T-helper 2 cell treated with Interferon-gamma antibody and Interleukin-4, amounts not matched to agents 100 ng/mL and 5 ng/mL, for 36 hours (primary cell): Measurements from ENCODE around the gene HADHA. TPM values are rescaled to one million over a fixed set of nuclear protein-coding genes. Genes with fewer than 3 reads are reported as not detected.

Experiments
- intact Hi-C: fragments of 100-400 bp; cut with micrococcal nuclease; formaldehyde crosslinking; loops from one replicate; pipeline ENCODE4 v1.15.1; 2023
- total RNA-seq: library from RNA; stranded (reverse); gene quantifications from 2 replicates; pipeline ENCODE4 v1.2.3, GENCODE V29; 2022

Gene HADHA
- total RNA-seq, 1 donor from 2014 or later: 117 TPM

DNA sequence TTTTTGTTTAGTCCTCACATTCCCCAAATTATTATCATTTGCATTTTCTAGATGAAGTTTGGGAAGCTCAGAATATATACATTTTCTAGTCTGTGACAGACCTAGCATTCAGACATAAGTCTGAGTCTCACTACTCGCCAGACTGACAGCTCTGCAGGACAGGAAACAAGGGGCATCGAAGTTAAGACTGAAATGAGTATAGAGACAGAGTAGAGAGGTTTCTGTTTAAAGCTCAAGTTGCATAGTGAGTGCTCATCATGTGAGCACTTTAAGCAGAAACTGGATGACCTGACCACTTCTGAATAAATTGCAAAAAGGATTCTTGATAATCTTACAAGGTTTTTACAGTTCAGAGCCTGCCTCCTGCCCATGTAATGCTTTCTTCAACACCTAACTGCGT lies 1.4 kb upstream of the HADHA start:
- intact Hi-C loops: loop anchor here (1.0 to 2.0 kb wide), 3 partner anchors 61 to 367 kb away; partner anchors contain the start of gene ASXL2

DNA sequence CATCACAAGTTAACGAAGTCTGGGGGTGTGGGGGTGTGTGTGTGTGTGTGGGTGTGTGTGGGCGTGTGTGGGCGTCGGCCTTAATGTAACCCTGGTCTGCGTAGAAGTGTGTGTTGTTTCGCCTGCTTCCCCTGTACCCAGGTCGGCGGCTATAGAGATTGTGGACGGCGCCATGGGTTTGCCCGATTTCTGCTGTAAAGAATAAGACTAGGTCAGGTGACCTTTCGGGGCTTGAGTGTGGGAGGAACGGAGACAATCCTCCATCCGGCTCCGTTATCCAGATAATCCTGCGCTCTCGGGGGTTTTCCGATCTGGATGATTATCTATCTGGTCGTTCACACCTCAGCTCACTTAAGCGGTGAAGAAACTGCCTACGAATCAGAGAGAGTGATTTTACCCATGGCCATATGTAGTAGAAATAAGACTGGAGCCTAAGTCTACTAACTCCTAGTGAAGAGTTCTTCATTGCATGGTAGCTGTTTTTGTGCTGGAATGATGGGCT lies 850 bp upstream of the HADHA start:
- intact Hi-C loops: loop anchor here (1.0 to 2.0 kb wide), 3 partner anchors 60 to 366 kb away; partner anchors contain the start of gene ASXL2

DNA sequence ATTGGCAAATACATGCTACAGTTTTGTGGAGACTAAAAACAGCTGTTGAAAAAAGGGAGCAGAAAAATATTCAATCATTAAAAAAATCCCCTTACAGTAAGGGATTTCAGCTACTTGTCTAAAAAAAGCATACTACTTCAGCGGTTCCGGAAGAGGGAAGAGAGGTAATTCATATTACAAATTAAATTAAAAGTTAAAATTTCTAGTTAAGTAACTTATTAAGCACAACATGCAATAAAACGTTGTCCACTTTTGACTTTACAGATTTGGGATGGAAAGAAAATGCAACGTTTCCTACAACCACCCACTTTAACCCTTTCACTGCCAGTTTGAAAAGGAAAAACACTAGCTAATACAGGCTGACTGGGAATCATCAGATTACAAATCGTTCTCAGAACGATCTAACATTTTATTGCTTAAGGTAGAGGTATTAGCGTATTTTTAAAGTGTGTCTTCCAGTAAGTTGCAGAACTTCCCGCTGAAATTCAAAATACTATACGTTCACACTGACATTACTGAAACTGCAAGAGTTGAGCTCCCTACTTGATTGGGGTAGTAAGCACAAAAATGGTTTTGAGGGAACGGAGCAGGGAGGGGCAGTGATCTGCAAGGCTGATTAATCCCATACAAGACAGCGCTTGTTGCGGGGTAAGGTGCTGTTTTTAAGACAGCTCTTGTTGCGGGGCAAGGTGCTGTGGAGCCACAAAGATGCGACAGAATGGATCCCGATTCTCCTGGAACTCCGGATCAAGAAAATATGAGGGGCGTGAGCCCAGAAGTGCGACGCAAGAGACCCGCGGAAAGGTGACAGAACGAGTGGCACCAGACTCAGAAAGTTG lies 743 bp downstream of the HADHA start:
- intact Hi-C loops: loop anchor here (1.0 to 5.0 kb wide), 5 partner anchors 59 to 365 kb away; partner anchors contain the start of genes ADGRF3, ASXL2, KIF3C and SELENOI

DNA sequence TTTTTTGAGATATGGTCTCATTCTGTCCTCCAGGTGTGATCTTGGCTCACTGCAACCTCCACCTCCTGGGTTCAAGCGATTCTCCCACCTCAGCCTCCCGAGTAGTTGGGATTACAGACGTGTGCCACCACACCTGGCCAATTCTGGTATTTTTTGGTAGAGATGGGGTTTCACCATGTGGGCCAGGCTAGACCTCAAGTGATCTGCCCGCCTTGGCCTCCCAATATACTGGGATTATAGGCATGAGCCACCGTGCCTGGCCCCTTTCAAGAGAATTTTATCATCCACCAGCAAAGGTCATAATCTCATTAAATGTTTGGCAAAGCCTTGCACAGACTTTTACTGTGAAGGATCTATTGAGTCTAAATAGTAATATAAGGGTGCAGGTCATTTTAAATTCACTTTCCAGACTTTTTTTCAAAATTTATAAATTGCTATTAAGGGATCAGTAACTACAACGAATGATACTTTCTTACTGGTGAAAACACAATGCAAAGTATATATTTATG lies 2.5 kb downstream of the HADHA start:
- intact Hi-C loops: loop anchor here (5.0 kb wide), 1 partner anchor 260 kb away; the partner anchor contains the start of gene KIF3C

DNA sequence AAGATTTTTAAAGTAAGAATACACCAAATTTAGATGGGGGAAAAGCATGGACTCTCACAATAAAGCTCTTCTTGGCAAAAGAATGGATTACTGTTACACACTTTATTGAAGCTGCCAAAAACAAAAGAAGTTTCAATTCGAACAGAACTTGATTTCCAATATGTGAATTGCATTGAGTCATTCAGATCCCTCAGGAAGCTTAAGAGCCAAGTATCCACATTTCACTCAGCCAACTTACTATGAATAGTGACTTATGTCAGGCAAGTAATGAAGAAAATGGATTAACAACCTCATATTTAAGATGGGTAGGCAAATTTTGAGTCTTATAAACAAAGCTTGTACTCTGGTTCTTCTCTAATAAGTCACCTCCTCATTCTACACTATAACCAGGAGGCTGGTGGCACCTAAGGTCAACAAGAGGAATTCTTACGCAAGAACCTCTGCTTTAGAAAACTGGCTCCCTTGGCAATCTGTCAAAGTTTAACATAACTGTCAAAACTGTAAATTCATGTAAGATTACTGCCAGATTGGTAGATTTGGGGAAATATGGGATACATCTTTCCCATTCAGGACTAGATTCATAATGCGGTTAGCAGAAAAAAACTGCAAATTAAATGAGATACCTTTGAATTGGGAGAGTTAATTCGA lies 6.0 kb downstream of the HADHA start:
- intact Hi-C loops: no loop called here

DNA sequence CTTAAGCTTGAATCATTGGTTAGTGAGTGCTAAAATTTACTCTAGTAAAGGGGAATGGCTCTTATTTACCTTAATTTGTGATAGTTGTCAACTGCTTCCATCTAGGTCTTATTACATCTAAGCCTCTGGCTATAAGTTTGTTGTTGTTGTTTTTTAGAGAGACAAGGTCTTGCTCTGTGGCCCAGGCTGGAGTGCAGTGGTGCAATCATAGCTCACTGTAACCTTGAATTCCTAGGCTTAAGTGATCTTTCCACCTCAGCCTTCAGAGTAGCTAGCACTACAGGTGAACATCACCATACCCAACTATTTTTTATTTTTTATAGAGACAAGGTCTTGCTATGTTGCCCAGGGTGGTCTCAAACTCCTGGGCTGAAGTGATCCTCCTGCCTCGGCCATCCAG lies 6.6 kb downstream of the HADHA start:
- intact Hi-C loops: no loop called here

DNA sequence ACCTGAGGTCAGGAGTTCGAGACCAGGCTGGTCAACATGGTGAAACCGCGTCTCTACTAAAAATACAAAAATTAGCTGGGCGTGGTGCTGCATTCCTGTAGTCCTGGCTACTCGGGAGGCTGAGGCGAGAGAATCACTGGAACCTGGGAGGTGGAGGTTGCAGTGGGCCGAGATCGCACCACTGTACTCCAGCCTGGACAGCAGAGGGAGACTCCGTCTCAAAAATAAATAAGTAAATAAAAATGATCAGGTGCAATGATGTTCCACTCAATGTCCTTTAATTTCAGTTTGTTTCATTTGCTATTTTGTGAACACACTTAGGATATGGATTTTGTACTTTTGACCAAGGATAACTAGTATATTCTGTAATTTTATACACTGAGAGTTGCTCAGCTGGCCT lies 9.3 kb downstream of the HADHA start:
- intact Hi-C loops: no loop called here

DNA sequence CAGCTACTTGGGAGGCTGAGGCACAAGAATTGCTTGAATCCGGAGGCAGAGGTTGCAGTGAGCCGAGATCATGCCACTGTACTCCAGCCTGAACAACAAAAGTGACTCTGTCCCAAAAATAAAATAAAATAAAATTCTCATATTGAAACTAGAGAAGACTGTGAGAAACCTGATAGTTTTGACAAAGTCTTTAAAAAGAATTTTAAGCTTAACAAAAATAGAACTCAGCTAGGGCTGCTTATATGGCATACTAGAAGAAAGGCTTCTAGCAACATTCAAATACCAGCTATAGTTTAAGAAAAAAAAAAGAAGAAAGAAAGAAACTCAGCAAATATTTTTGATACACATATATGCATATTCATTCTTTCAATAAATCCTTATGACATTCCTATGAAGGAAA lies 13.6 kb downstream of the HADHA start:
- intact Hi-C loops: no loop called here

DNA sequence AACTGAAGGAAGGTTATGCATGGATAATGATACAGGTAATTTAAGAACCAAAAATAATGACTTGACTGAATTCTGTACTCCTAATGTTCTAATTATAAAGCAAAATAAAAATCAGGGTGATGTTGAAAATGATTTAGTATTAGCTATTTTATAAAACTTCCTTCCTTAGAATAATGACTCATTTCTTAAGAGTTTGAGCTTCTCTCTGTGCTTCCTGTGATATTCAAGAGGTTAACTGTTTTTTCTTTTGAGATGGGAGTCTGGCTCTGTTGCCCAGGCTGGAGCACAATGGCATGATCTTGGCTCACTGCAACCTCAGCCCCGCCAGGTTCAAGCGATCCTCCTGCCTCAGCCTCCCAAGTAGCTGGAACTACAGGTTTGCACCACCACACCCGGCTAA lies 14.8 kb downstream of the HADHA start:
- intact Hi-C loops: no loop called here

DNA sequence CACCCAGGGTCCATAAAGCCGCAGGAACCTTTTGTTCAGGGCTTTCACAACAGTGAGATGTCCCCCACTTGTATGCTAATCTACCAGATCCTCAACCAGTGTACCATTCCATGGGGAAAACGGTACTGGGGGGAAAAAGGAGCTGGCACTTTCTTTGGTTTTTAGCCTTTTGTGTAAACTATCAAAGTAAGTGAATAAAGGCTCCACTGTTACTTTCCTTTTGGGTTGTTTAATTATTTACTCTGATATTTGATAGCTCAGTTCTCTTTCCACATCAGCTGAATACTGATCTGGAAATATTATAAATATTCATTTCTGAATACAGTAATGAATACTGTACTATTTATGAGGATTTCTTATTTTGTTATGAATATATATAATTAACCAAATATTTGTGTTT lies 20.3 kb downstream of the HADHA start:
- intact Hi-C loops: no loop called here

DNA sequence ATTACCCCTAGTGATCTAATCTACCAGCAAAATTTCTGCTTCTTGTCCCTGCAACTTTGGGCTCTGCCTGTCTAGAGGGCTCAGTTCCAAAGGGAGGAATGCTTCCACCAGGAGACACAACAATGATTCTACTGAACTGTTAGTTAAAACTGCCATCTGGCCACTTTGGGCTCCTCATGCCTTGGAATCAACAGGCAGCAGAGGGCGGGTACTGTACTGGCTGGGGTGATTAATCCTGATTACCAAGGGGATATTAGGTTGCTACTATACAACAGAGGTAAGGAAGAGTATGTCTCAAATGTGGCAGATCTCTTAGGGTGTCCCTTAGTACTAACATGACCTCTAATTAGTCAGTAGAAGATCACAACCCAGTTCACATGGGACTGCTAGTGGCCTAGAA lies 21.4 kb downstream of the HADHA start:
- intact Hi-C loops: no loop called here

DNA sequence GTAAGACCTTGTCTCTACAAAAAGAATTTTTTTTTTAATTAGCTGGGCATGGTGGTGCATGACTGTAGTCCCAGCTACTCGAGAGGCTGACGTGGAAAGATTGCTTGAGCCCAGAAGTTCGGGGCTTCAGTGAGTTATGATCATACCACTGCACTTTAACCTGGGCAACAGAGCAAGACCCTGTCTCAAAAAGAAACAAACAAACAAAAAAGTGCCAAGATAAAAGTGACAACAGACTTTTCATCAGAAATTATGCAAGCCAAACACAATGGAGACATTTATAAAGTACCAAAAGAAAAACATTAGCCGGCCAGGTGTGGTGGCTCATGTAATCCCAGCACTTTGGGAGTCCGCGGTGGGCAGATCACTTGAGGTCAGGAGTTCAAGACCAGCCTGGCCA lies 26.7 kb downstream of the HADHA start:
- intact Hi-C loops: no loop called here

DNA sequence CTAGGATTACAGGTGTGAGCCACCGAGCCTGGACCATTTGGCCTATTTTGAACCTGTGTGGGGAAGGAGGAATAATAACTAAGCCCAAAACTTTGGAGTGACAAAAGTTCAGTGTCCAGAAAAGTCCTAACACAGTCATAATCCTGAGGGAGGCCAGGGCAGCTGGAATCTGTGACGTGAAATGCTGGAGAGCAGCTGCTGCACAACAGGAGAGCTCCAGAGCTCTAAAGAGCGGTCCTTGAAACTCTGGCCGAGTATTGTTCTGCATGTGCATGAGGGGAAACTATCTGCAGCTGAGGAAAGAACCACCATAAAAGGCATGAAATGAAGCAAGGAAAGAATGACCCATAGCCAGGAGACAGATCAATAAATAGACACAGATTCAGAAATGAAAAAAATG lies 27.8 kb downstream of the HADHA start:
- intact Hi-C loops: no loop called here

DNA sequence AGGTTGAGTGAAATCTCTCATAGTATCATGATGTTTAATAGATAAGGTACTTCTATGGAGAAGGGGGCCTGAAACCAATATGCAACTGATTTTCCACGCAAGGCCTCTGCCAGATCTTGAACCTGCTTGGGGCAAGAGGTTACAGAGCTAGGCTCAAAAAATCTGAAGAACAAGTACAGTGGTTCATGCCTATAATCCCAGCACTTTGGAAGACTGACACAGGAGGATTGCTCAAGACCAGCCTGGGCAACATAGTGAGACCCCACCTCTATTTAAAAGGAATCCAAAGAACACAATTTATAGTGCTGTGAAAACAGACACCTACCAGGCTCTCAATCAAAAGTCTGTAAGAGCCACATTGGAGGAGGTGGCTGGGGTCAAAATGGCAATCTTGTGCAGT lies 28.6 kb downstream of the HADHA start:
- intact Hi-C loops: no loop called here

DNA sequence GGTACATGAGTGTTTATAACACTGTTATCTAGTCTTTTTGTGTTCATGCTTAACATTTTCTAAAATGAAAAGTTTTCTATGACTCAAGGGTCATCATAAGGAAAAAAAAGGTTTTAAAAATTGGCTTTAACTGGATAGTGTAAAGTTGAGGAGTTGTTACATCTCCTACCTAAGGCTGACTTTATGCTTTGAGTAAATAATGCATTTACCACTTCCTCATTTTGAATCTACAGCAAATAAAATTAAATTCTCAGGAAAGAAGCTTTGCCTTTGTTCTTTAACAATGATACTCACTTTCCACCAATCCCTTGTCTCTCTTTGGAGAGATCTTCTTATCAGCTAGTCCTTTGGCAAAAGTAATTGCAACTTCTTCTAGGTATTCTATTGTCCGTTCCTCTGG lies 29.7 kb downstream of the HADHA start:
- intact Hi-C loops: no loop called here

DNA sequence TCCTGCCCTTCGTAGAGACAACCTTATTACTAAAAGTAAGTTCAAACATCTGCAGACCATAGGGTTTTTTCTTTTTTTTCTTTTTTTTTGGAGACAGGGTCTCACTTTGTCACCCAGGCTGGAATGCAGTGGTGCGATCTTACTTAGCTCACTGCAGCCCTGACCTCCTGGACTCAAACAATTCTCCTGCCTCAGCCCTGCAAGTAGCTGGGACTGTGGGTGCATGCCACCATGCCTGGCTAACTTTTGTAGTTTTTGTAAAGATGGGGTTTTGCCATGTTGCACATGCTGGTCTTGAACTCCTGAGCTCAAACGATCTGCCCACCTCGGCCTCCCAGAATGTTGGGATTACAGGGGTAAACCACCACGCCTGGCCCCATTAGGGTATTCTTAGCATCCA lies 32.4 kb downstream of the HADHA start:
- intact Hi-C loops: no loop called here

DNA sequence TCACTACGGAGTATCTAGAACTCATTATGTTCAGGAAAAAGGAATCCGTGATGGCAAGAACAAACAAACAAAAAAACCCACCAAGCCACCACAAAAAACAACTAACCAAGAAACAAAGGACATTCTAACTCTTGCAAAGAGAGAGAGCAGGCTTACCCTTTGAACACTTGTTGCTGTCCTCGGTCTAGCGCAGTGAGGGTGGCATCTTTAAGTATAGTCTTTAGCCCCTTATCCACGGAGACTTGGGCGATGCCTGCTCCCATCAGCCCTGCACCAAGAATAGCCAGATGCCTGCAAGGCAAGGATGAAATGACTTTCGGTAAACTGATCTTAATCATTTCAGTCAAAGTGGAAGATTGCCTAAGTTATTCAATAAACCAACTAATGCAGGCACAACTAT lies 40.5 kb downstream of the HADHA start:
- intact Hi-C loops: no loop called here

DNA sequence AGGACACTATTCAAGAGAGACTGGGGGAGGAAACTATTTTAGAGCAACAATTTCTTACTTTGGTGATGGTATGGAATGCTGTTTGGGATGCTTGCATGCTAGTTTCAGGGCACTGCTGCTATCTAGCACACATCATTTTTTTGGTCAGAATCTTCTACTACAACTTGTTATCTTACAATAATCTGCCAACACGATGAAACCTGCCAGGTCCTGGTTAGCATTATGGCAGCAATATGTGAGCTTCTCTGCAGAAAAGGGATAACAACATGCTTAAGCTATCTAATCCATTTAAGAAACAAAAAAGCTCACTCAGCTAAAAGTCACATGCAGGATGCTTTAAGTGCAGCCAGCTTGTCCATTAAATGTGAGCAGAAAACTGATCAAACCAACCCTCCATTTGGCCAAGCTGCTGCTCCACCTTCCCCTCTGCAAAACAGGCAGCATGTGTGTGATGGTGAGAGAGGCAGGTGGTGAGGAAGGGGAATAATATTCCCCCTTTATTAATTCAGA lies 41.4 kb downstream of the HADHA start:
- intact Hi-C loops: no loop called here

DNA sequence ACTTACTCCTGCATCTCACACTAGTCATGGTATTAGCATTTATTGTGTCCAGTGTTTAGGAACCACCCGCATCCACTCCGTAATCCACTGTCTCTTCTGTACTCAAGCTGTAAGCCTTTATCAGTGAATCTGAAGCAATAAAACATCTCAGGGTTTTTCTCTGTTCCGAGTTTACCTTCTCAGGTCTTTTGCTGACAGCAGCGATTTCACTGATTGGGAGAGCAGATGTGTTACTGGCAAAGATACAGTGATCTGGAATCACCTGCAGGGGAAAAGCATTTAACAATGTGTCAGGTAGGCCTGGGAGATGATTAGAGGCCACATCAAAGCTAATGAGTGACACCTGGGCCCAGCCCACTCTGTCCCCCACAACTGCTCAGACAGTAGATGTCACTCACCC lies 46.9 kb downstream of the HADHA start:
- intact Hi-C loops: no loop called here

DNA sequence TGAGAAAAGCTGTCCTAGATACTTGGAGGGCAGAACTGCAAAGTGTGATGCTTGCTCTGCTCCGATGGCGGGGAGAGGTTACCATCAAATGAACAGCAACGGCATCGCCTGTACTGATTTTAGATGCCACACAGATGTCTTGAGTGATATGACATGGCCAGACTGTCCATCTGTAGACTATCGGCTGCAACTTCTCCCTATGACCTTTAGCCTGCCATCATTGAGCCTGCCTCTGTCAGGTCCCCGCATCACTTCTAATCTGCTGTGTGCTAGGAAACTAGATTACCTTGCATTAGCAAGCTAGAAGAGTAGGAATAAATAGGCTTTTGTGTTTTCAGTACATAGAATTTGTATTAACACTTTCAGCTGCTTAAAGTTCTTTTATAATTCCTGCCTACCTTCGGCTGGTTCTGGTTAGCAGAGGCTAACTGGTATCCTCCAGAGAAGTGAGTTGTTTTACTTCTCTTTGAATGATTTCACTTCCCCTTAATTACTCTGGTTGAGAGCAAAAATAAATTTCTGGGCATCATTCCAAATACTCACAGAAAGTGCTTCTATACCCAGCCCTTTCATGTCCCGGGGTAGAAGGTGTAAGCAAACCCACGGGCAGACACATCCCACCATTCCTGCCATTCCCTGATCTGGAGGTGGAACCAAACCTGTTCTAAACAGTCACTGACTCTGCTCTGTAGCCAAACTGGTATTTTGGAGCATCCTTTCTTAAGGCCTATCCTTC lies 47.6 kb downstream of the HADHA start:
- intact Hi-C loops: no loop called here
